DND-41 (cell line): ENCODE results near the gene FCHO2.

Experiments used
- ATAC-seq: fragments of 200-7000 bp; cut with Tn5 transposase; 3 replicates; pipeline ENCODE4 v1.9.1; 2021; ENCODE audit warnings: low read depth; ENCODE audit not compliant: insufficient read depth
- DNase-seq: peaks from one replicate; pipeline ENCODE4 v3.0.0-alpha.2; 2020
- H2AFZ ChIP-seq: 2 replicates; pipeline ENCODE4 v1.6.0; 2012; ENCODE audit warnings: low read depth, low read length
- H3K27ac ChIP-seq: 2 replicates; pipeline ENCODE4 v1.5.1; 2012; ENCODE audit warnings: low read length, inconsistent platforms
- H3K27me3 ChIP-seq: fragments of 200-600 bp; sonication (generic); 2 replicates; pipeline ENCODE4 v1.6.0; 2012; ENCODE audit warnings: low read length, mild to moderate bottlenecking, inconsistent platforms; ENCODE audit not compliant: insufficient read depth, poor library complexity
- H3K36me3 ChIP-seq: 2 replicates; pipeline ENCODE4 v1.5.1; 2012; ENCODE audit warnings: low read length, inconsistent platforms; ENCODE audit not compliant: insufficient read depth
- H3K4me1 ChIP-seq: 2 replicates; pipeline ENCODE4 v1.5.1; 2012; ENCODE audit warnings: mild to moderate bottlenecking, low read length; ENCODE audit not compliant: insufficient read depth
- H3K4me2 ChIP-seq: 2 replicates; pipeline ENCODE4 v1.6.0; 2012; ENCODE audit warnings: mild to moderate bottlenecking, moderate library complexity, low read length, inconsistent platforms; ENCODE audit not compliant: insufficient read depth
- H3K4me3 ChIP-seq, 2 experiments: fragments of 200-600 bp in 1 of 2; shearing (Covaris generic) in 1 of 2; 2 replicates each; pipeline ENCODE4 v1.5.1; 2012 to 2016; ENCODE audit warnings: inconsistent platforms in 2 of 2, low read length in 2 of 2, mild to moderate bottlenecking in 2 of 2, low read depth in 1 of 2, moderate library complexity in 1 of 2
- H3K79me2 ChIP-seq: 2 replicates; pipeline ENCODE4 v1.6.0; 2012; ENCODE audit warnings: low read length, inconsistent platforms; ENCODE audit not compliant: insufficient read depth
- H3K9ac ChIP-seq: 2 replicates; pipeline ENCODE4 v1.6.0; 2012; ENCODE audit warnings: low read depth, mild to moderate bottlenecking, inconsistent platforms, low read length, moderate library complexity
- H3K9me3 ChIP-seq: 2 replicates; pipeline ENCODE4 v1.5.1; 2012; ENCODE audit warnings: low read length, moderate library complexity, mild to moderate bottlenecking, inconsistent platforms; ENCODE audit not compliant: insufficient read depth, severe bottlenecking
- H4K20me1 ChIP-seq: 2 replicates; pipeline ENCODE4 v1.6.0; 2012; ENCODE audit warnings: low read length; ENCODE audit not compliant: insufficient read depth
- CTCF ChIP-seq: IDR thresholded peaks from 2 replicates; pipeline ENCODE4 v1.5.1; 2012; ENCODE audit warnings: borderline replicate concordance, low read length, moderate library complexity, mild to moderate bottlenecking; ENCODE audit not compliant: poor library complexity, severe bottlenecking; ENCODE audit errors: extremely low read depth
- EZH2 ChIP-seq: IDR thresholded peaks from 3 replicates; pipeline ENCODE4 v1.6.1; 2012; ENCODE audit warnings: borderline replicate concordance, low read depth, mild to moderate bottlenecking, moderate library complexity, low read length, inconsistent platforms; ENCODE audit not compliant: severe bottlenecking

Gene FCHO2

GRCh38 chr5:73126381-73126780 is 170.5 kb downstream of the FCHO2 start:
- H3K27me3 ChIP-seq: peaks cover 22% of the 10 kb centered on the region
- DNase-seq (no peak), ATAC-seq (no peak)

GRCh38 chr5:73126957-73127356 is 171.1 kb downstream of the FCHO2 start:
- no peak for ATAC-seq
- Histone ChIP-seq H3K27ac (no peak overlapping the region), H3K4me2 (no peak overlapping the region)

More at GRCh38 chr5:73126381-73126780, 170.5 kb downstream of the FCHO2 start:
- H3K4me2 ChIP-seq: no peak overlapping the region
- no peak overlapping the region for H3K27ac ChIP-seq
- no peak overlapping the region for H3K4me3 ChIP-seq
- H3K4me1 ChIP-seq: no peaks in the 10 kb centered on the region
- H3K9me3 ChIP-seq: no peaks in the 10 kb centered on the region
- no peaks in the 10 kb centered on the region for H3K36me3 ChIP-seq
- no peak overlapping the region for H2AFZ ChIP-seq
- no peak for TF ChIP-seq EZH2
- no peak for TF ChIP-seq CTCF
- H3K79me2 ChIP-seq: no peaks in the 10 kb centered on the region
- H3K9ac ChIP-seq: no peak overlapping the region
- H4K20me1 ChIP-seq: 0 out of 2 replicates have a peak, but pooled peaks cover 5% of the 10 kb centered on the region

GRCh38 chr5:73129143-73129542 is 173.3 kb downstream of the FCHO2 start:
- TF ChIP-seq EZH2 (no peak), CTCF (no peak)
- no peaks in the 10 kb centered on the region for H3K79me2 ChIP-seq
- no peaks in the 10 kb centered on the region for H3K4me1 ChIP-seq
- no peak overlapping the region for H3K4me2 ChIP-seq
- H3K4me3 ChIP-seq: no peak overlapping the region
- H3K9me3 ChIP-seq: no peaks in the 10 kb centered on the region
- H3K9ac ChIP-seq: no peak overlapping the region
- no peak overlapping the region for H2AFZ ChIP-seq
- peaks cover 19% of the 10 kb centered on the region for H3K27me3 ChIP-seq
- H3K36me3 ChIP-seq: no peaks in the 10 kb centered on the region
- H3K27ac ChIP-seq: no peak overlapping the region
- H4K20me1 ChIP-seq: 0 out of 2 replicates have a peak, but pooled peaks cover 5% of the 10 kb centered on the region
- no peak for ATAC-seq
- no peak for DNase-seq

More at GRCh38 chr5:73126957-73127356, 171.1 kb downstream of the FCHO2 start:
- DNase-seq: no peak
- no peak for TF ChIP-seq CTCF
- no peak for TF ChIP-seq EZH2
- no peak overlapping the region for H3K4me3 ChIP-seq
- H4K20me1 ChIP-seq: 0 out of 2 replicates have a peak, but pooled peaks cover 5% of the 10 kb centered on the region
- no peaks in the 10 kb centered on the region for H3K79me2 ChIP-seq
- H3K4me1 ChIP-seq: no peaks in the 10 kb centered on the region
- no peak overlapping the region for H2AFZ ChIP-seq
- peaks cover 23% of the 10 kb centered on the region for H3K27me3 ChIP-seq
- H3K9me3 ChIP-seq: no peaks in the 10 kb centered on the region
- no peak overlapping the region for H3K9ac ChIP-seq
- H3K36me3 ChIP-seq: no peaks in the 10 kb centered on the region
